NCI-H2227 treated with DMSO at 0.1 percent for 48 hours (cell line): ENCODE measurements around the gene AMPD3.
"Not testable (repeated sequence)": the region's sequence is repeated elsewhere in the genome, so short reads cannot be mapped to it uniquely, and the experiment has no call there.

Source experiments
- DNase-seq: peaks from one replicate; lab custom pipeline; 2025; lab: John Stamatoyannopoulos, UW

The AMPD3 gene

GRCh38 chr11:10454878-10455631 lies at the start of gene AMPD3:
TSS of gene AMPD3 (plus strand) at chr11:10455264. CDS start at chr11:10461520, 6,256 bp downstream.
- peak; percentile 31 for DNase-seq

- peak; percentile 61 for DNase-seq
Measured at GRCh38 chr11:10405865-10406592, 49.0 kb upstream of the AMPD3 start.

GRCh38 chr11:10407055-10407454 lies 48.0 kb upstream of the AMPD3 start:
- DNase-seq: no peak

GRCh38 chr11:10407749-10408685 lies 47.0 kb upstream of the AMPD3 start:
- no peak for DNase-seq

GRCh38 chr11:10409207-10409661 lies 45.8 kb upstream of the AMPD3 start:
- no peak for DNase-seq

GRCh38 chr11:10410106-10410843 lies 44.8 kb upstream of the AMPD3 start:
- DNase-seq: no peak

- no peak for DNase-seq
Measured at GRCh38 chr11:10410844-10411200, 44.2 kb upstream of the AMPD3 start.

GRCh38 chr11:10412266-10412665 lies 42.8 kb upstream of the AMPD3 start:
- no peak for DNase-seq

GRCh38 chr11:10413268-10413667 lies 41.8 kb upstream of the AMPD3 start:
- no peak for DNase-seq

- no peak for DNase-seq
Measured at GRCh38 chr11:10414181-10414580, 40.9 kb upstream of the AMPD3 start.

- DNase-seq: no peak
Measured at GRCh38 chr11:10414659-10415058, 40.4 kb upstream of the AMPD3 start.

GRCh38 chr11:10415817-10416392 lies 39.2 kb upstream of the AMPD3 start:
- DNase-seq: no peak

GRCh38 chr11:10418259-10418949 lies 36.7 kb upstream of the AMPD3 start:
- DNase-seq: no peak

GRCh38 chr11:10418950-10419310 lies 36.1 kb upstream of the AMPD3 start:
- DNase-seq: no peak

- DNase-seq: no peak
Measured at GRCh38 chr11:10426475-10426874, 28.6 kb upstream of the AMPD3 start.

GRCh38 chr11:10428453-10428852 lies 26.6 kb upstream of the AMPD3 start:
- DNase-seq: no peak

- DNase-seq: no peak
Measured at GRCh38 chr11:10429526-10429925, 25.5 kb upstream of the AMPD3 start.

GRCh38 chr11:10432493-10432892 lies 22.6 kb upstream of the AMPD3 start:
- DNase-seq: no peak

- DNase-seq: no peak
Measured at GRCh38 chr11:10432971-10433370, 22.1 kb upstream of the AMPD3 start.

GRCh38 chr11:10436224-10436623 lies 18.8 kb upstream of the AMPD3 start:
- DNase-seq: no peak

- not testable (repeated sequence) for DNase-seq
Measured at GRCh38 chr11:10436683-10437082, 18.4 kb upstream of the AMPD3 start.
